ENCODE results near the gene SPATS2. TPM values are rescaled to one million over a fixed set of nuclear protein-coding genes. Genes with fewer than 3 reads are reported as not detected.
A peak's percentile ranks its signal among the peaks of the same experiment; 100 is the strongest.
"Not testable (repeated sequence)": the region's sequence is repeated elsewhere in the genome, so short reads cannot be mapped to it uniquely, and the experiment has no call there.

SPATS2 gene
- 14.9 and 29.9 TPM in 2 replicates for total RNA-seq

DNA sequence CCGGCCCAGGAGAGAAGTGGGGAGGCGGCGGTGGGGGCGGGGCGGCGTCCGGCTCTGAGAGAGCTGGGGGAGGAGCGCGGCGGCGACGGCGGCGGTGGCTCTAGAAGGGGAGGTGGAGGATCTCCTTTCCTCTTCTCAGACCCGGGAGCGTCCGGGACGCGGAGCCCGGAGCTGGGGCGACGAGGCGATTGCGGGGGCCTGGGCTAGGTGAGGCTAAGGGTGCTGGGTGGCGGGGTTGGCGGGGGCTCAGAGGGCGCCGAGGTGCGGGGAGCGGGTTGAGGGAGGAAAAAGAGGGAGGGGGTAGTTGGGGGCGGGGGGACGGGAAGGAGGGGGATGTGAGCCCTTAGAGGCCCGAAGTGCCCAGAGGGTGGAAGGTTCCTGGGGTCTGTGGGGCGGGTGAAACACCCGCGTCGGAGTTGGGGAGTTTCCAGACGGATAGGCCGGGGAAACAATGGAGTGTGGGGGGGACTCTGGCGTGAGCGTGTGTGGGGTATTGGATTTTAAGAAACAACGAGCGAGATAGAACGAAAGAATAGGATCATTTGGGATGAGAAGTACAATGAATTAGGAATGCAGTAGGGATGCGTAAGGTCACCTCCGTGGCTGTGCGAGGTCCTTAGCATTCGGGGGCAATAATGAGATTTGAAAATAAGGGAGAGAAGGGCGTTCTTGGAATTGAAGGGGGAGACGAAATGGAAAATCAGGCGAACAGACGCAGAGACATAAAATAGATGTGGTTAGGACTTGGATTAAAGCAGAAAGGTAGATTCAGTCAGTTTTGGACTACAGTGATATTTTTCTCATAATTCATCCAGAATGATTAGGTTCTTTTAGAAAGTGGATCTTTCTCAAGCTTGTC lies at the start of gene SPATS2:
TSS of gene SPATS2 (plus strand) at position 82 of the 859 bp plus-strand sequence. CDS start 93,551 bp downstream, outside the sequence.
- DNase-seq (ENCODE audit: low read depth) = no peak
- TF ChIP-seq, protein P1, sequence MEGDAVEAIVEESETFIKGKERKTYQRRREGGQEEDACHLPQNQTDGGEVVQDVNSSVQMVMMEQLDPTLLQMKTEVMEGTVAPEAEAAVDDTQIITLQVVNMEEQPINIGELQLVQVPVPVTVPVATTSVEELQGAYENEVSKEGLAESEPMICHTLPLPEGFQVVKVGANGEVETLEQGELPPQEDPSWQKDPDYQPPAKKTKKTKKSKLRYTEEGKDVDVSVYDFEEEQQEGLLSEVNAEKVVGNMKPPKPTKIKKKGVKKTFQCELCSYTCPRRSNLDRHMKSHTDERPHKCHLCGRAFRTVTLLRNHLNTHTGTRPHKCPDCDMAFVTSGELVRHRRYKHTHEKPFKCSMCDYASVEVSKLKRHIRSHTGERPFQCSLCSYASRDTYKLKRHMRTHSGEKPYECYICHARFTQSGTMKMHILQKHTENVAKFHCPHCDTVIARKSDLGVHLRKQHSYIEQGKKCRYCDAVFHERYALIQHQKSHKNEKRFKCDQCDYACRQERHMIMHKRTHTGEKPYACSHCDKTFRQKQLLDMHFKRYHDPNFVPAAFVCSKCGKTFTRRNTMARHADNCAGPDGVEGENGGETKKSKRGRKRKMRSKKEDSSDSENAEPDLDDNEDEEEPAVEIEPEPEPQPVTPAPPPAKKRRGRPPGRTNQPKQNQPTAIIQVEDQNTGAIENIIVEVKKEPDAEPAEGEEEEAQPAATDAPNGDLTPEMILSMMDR (conservative IDR thresholded peaks at IDR 0.05; ENCODE audit: low read depth, low read length) = no peak
- peak within 1 kb of the TSS; percentile 82 for H3K4me3 ChIP-seq (ENCODE audit: low read depth, low read length)

DNA sequence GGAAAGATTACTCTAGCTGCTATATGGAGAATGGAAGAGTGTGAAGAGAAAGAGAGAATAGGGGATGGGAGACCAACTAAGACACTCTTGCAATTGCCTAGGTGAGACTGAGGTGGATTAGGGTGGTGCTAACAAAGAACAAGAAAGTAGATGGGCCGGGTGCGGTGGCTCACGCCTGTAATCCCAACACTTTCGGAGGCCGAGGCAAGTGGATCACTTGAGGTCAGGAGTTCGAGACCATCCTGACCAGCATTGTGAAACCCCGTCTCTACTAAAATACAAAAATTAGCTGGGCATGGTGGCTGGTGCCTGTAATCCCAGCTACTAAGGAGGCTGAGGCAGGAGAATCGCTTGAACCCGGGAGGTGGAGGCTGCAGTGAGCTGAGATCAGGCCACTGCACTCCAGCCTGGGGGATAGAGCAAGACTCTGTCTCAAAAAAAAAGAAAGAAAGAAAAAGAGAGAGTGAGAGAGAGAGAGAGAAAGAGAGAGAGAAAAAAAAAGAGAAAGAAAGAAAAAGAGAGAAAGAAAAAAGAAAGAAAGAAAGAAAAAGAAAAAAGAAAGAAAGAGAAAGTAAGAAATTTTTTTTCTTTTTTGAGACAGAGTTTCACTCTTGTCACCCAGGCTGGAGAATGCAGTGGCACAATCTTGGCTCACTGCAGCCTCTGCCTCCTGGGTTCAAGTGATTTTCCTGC lies 46.7 kb upstream of the SPATS2 start:
- not testable (repeated sequence) for H3K4me3 ChIP-seq (ENCODE audit: low read depth, low read length)

DNA sequence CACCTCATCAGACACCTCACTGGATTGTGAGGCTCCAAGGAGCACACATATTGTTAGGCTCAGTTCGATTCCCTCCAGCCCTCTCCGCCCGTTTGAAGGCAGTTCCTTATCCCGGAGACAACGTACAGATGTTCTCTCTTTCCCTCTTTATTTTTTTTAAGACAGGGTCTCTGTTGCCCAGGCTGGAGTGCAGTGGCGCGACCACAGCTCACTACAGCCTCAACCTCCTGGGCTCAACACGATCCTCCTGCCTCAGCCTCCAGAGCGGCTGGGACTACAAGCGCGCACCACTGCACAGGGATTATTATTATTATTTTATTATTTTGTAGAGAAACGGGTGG lies 44.9 kb upstream of the SPATS2 start:
- H3K4me3 ChIP-seq (ENCODE audit: low read depth, low read length) = peak overlapping the region; percentile 87
- no peak for DNase-seq (ENCODE audit: low read depth)
- TF ChIP-seq, protein P1 (conservative IDR thresholded peaks at IDR 0.05; ENCODE audit: low read depth, low read length) = no peak

More for the DNA sequence above, 46.7 kb upstream of the SPATS2 start:
- not testable (repeated sequence) for DNase-seq (ENCODE audit: low read depth)

DNA sequence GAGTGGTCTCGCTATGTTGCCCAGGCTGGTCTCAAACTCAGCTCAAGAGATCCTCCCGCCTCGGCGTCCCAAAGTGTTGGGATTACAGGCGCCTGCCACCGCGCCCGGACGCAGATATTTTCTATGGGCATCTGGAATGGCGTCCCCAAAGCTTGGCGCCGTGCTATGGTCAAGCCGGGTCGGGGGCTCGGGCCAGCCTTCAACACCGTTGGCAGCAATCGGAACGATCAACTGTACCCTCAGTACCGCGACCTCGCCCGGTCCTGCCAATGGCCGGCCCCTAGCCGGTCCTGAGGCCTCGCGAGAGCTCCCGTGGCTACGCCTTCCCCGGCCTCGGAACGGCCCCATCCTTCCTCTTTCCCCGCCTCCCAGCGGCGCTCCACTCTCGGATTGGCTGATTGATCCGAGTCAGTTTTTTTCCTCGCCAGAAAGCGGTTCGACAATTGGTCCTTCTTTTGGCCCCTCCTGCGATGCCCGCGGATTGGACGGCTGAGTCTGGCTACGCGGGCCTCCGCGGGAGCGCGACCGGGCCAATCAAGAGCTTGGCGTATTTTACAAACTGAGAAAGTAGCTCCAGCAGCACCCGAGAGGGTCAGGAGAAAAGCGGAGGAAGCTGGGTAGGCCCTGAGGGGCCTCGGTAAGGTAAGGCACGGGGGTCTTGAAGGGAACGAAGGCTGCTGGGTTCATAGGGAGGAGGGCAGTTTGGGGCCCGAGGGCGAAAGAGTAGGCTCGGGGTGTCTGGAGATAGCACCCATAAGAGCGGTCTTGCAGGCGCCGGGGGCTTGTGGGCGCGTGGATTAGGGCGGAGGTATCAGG lies 44.3 kb upstream of the SPATS2 start, which contains the start of gene TROAP:
TSS of gene TROAP (plus strand) at position 548 of the 816 bp plus-strand sequence. CDS start 354 bp downstream, outside the sequence.
- H3K4me3 ChIP-seq (ENCODE audit: low read depth, low read length) = peak within 1 kb of the TSS; percentile 87
- TF ChIP-seq, protein P1 (conservative IDR thresholded peaks at IDR 0.05; ENCODE audit: low read depth, low read length) = no peak
- peak; percentile 86 for DNase-seq (ENCODE audit: low read depth)

DNA sequence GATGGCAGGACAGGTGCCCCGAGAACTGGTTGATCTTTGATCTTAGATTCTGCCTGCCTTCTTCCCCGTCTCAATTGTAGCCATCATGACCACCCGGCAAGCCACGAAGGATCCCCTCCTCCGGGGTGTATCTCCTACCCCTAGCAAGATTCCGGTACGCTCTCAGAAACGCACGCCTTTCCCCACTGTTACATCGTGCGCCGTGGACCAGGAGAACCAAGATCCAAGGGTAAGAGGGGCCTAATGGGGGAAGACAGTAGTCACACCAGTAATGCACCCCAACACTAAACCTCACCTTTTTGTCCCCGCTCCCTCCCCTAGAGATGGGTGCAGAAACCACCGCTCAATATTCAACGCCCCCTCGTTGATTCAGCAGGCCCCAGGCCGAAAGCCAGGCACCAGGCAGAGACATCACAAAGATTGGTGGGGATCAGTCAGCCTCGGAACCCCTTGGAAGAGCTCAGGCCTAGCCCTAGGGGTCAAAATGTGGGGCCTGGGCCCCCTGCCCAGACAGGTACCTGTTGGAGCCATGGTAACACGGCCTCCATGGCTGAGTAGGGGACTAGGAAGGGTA lies 43.7 kb upstream of the SPATS2 start:
- TF ChIP-seq, protein P1 (conservative IDR thresholded peaks at IDR 0.05; ENCODE audit: low read depth, low read length) = no peak
- peak overlapping the region; percentile 87 for H3K4me3 ChIP-seq (ENCODE audit: low read depth, low read length)
- no peak for DNase-seq (ENCODE audit: low read depth)

DNA sequence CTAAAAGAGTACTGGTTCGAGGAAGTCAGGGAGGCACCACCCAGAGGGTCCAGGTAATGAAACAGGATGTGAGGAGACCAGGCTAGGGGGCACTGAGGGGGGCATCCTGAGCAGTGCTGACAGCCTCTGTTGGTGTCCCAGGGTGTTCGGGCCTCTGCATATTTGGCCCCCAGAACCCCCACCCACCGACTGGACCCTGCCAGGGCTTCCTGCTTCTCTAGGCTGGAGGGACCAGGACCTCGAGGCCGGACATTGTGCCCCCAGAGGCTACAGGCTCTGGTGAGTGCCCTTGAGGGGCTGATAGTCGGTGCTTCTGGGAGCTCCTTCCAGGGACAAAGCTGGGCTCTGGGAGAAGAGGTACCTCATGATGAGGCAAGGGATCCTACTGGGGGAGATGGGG lies 41.7 kb upstream of the SPATS2 start:
- TF ChIP-seq, protein P1 (conservative IDR thresholded peaks at IDR 0.05; ENCODE audit: low read depth, low read length) = no peak
- no peak for DNase-seq (ENCODE audit: low read depth)
- no peak overlapping the region for H3K4me3 ChIP-seq (ENCODE audit: low read depth, low read length)
